ENCODE measurements around the gene TEX2.

Gene TEX2

DNA sequence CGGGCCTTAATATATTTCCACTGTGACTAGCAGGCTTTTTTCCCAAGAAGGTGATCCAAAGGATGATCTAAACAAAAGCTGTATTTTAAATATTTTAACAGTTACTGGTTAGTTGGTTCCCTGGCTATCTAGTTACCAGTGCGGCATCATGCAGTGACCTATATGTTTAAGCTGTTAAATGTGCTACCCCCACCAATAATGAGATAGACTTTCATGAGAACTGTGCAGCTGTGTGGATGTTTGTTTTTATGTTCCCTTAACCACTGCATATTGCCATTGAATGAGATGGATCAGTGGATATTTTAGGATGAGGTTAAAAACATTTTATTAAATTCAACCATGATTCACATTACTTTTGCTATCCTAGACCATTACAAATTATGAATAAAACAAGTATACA lies 150.1 kb downstream of the TEX2 start:
- DNase-seq (ENCODE audit: low spot score), result no peak

DNA sequence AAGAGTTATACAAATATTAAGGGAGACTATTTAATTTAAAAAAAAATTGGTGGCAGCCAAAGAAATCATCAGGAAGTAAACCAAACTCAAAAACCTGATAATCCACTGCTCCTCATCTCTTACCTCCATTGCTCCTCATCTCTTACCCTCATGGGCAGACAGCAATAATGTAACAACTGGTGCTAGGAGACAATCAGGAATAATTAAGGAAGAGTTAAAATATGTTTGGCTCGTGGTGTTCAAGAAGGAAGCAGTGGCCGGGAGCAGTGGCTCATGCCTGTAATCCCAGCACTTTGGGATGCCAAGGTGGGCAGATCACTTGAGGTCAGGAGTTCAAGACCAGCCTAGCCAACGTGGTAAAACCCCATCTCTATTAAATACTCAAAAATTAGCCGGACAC lies 151.2 kb downstream of the TEX2 start:
- DNase-seq (ENCODE audit: low spot score), result no peak

DNA sequence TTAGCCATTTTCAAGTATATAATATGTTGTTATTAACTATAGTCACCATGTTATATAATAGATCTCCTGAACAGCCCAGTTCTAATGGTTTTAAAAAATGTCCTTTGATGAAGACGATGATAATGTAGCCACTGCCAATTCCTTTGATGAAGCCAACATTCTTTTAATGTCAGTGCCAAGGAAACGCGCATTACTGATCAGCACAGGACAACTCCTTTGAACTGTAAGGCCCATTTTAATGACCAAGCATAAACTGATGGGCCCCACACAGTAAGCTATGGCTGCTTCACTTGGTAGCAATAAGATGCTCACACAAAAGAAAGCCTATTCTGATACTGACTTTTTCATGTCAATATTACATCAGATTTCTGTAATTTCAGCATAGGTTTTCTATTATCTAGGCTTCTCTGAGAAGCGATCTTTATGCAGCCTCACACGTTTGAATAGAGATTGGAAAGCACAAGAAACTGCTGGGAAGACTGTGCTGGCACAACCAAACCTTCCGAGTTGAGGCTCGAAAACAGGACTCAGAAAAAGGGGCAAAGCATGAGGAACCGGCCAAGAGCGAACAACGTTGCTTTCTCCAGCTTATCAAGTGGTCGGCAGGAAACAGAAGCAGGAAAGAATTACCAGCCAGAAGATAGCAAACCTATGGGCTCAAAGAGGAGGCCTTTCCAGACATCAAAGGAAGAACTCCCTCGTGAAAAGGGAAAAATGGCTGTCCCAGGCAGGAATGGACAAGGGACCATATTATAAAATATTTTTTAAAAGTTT lies 152.5 kb downstream of the TEX2 start:
- DNase-seq (ENCODE audit: low spot score), result no peak

DNA sequence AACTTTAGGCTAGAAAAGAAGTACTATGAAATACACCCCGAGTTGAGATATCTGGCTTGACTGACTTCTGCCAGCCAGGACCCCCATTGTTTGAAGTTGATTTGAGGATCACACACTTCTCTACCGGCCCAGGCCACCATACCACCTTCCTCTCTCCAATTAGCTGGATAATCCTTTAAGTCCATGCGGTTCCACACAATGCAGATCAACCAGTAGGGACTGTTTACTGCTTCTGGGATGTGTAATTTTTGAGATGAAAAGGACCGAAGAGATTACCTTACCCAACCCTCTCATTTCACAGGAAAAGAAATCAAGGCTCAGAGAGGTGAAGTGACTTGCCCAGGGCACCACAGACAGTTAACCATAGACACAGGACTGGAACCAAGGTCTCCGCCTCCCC lies 153.7 kb downstream of the TEX2 start:
- no peak for DNase-seq (ENCODE audit: low spot score)

DNA sequence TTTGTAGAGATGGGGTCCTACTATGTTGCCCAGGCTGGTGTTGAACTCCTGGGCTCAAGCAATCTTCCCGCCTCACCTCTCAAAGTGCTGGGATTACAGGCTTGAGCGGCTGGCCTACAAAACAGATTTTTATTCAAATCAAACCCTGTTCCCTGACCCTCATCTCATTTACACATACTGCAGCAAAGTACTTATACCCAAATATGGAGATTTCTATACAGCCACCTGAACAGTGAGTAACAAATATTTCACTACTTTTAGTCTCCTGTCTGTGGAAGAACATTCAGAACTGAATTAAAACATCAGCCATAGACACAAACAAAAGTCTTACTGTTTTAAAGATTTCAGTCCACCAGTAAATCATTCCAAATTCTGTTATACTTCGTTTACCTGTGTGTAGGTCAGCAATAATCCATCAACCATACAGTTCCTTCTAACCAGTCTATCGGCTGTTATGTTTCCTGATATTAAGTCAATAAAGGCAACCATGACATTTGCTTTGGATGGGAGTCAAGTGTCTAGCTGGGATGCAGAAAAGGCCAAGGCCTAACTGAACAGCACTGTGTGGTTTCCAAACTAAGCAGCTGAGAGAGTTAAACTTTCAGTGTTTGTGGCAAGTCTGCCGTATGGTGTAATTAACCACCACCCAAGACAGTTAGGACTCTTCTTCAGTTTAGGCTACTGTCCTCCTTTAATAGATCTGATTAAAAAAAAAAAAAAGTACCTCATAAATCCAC lies 155.4 kb downstream of the TEX2 start:
- DNase-seq (ENCODE audit: low spot score), result no peak

DNA sequence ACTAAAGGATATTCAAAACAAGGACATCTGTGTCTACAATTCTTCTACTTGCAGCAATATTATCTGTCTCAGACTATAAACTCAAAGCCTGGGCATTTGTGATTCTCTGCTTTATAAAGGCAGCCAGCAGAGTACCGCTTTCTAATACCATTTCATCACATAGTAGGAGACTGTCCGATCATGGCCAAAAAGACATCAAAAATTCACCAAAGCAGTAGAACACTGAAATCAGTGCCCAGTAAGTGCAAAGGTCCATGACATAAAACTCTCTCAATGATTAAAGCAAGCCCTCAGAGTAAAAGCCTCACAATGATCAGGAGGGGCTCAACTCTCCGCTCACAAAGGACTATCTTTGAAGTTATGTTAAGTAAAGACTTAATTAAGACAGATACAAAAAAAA lies 156.1 kb downstream of the TEX2 start:
- no peak for DNase-seq (ENCODE audit: low spot score)

DNA sequence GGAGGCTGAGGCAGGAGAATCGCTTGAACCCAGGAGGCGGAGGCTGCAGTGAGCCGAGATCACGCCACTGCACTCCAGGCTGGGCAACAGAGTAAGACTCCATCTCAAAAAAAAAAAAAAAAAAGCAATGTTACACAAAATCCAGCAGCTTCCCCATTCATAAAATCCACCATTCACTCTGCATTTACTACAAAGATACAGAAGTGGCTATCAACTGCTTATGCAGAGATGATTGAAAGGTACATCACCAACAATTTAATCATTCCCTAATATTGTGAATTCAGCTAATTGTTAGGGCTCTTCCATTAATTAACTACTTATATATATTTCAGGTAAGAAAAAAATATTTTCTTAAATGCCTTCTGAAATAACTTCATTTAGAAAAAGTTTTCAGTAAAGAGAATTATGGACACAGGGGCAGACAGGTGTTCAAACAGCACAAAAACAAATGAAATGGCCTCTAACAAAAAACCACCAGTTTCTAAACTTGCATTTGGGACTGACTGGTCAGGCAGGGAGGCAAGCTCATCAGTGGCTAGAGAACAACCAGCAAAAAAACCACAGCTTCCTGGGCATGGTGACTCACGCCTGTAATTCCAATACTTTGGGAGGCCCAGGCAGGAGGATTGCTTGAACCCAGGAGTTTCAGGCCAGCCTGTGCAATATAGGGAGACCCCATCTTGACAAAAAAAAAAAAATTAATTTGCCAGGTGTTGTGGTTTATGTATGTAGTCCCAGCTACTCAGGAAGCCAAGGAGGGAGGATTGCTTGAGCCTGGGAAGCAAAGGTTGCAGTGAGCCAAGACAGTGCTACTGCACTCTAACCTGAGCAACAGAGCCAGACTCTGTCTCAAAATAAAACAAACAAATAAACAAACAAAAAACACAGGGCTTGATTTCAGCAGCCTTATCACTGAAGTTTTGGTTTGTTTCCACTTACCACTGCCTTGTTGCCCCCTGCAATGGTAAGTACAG lies 159.4 kb downstream of the TEX2 start:
- no peak for DNase-seq (ENCODE audit: low spot score)

DNA sequence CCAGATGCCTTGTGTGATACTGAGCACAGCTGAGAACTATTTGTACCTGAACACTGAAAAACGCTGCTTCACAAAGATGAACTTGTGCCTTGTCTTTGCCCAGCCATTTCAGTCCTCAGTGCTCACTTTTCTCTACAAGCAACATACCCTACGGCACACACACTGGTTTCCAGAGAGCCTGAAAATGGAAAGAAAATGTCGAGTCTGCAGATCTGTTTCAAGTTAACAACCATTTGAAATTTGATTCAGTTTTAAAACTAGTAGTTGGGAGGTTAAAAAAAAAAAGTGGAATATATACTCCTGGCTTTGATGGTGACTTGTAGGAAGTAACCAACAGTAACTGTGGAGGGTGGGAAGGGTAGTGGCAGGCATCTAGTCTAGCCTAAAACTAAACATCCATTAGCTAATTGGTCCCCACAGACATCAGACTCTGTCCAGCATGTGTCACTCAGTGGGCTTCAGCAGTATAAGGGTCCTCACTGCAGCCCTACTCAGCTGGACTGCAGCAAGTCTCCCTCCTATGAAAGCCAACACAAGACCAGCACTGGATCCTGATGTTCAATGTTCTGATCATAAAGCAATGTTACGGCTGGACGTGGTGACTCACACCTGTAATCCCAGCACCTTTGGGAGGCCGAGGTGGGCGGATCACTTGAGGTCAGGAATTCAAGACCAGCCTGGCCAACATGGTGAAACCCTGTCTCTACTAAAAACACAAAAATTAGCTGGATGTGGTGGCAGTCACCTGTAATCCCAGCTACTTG lies 160.3 kb downstream of the TEX2 start:
- no peak for DNase-seq (ENCODE audit: low spot score)

DNA sequence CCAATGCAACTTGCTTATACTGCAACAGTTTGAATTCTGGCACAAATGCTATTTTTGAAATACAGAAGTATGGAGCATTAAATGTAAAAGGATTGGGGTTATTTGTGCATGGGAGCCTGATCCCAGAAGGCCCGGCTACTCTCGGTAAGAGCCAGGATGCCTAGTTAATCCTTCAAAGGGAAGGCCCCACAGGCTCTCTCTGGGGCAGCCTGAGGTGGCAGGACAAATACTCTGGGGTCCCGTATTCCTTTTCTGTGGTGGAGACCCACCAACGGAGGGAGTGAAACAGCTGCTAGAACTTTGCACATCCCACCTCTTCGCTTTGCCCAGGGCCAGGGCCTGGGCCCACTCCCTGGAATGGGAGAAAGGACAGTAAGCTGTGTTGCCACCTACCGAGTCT lies 163.5 kb downstream of the TEX2 start:
- no peak for DNase-seq (ENCODE audit: low spot score)
